ENCODE measurements around the gene RNF149.
"Not testable (repeated sequence)": the region's sequence is repeated elsewhere in the genome, so short reads cannot be mapped to it uniquely, and the experiment has no call there.

Gene RNF149

GRCh38 chr2:101330253-101330933 is 21.9 kb upstream of the RNF149 start:
- peak; percentile 24 to 67 for DNase-seq

GRCh38 chr2:101329026-101329425 is 20.5 kb upstream of the RNF149 start:
- DNase-seq: no peak

GRCh38 chr2:101328474-101329007 is 20.0 kb upstream of the RNF149 start:
- DNase-seq: peak; percentile 98

- DNase-seq: peak in 1 of 2 experiments; percentile 57
These were observed 19.4 kb upstream of the RNF149 start for GRCh38 chr2:101327863-101328394.

GRCh38 chr2:101325425-101325824 is 16.9 kb upstream of the RNF149 start:
- DNase-seq: no peak

GRCh38 chr2:101316568-101316967 is 8.1 kb upstream of the RNF149 start:
- not testable (repeated sequence) for DNase-seq

- DNase-seq: no peak
These were observed 3.2 kb upstream of the RNF149 start for GRCh38 chr2:101311696-101312017.

GRCh38 chr2:101310834-101311695 is 2.6 kb upstream of the RNF149 start:
- no peak for DNase-seq

GRCh38 chr2:101310090-101310833 is 1.8 kb upstream of the RNF149 start:
- DNase-seq: no peak

- no peak for DNase-seq
These were observed 510 bp downstream of the RNF149 start for GRCh38 chr2:101307950-101308431.

GRCh38 chr2:101307503-101307902 is 998 bp downstream of the RNF149 start:
- no peak for DNase-seq

GRCh38 chr2:101306410-101306809 is 2.1 kb downstream of the RNF149 start:
- peak in 1 of 2 experiments; percentile 34 for DNase-seq

GRCh38 chr2:101305492-101306078 is 2.9 kb downstream of the RNF149 start:
- DNase-seq: no peak

- DNase-seq: no peak
These were observed 3.5 kb downstream of the RNF149 start for GRCh38 chr2:101305035-101305434.

- no peak for DNase-seq
These were observed 4.8 kb downstream of the RNF149 start for GRCh38 chr2:101303688-101304087.

GRCh38 chr2:101302016-101302415 is 6.5 kb downstream of the RNF149 start:
- no peak for DNase-seq

- DNase-seq: no peak
These were observed 7.7 kb downstream of the RNF149 start for GRCh38 chr2:101300836-101301235.

GRCh38 chr2:101300164-101300563 is 8.3 kb downstream of the RNF149 start:
- DNase-seq: no peak

- no peak for DNase-seq
These were observed 8.9 kb downstream of the RNF149 start for GRCh38 chr2:101299604-101300003.

GRCh38 chr2:101297383-101297782 is 11.1 kb downstream of the RNF149 start:
- DNase-seq: no peak

GRCh38 chr2:101296371-101296770 is 12.1 kb downstream of the RNF149 start:
- no peak for DNase-seq

GRCh38 chr2:101295895-101296294 is 12.6 kb downstream of the RNF149 start:
- DNase-seq: no peak

GRCh38 chr2:101294861-101295260 is 13.6 kb downstream of the RNF149 start:
- DNase-seq: no peak

All from Kasumi-1 (cell line).